Neural cell (in vitro differentiated cells): Measurements from ENCODE around the gene RBM15. TPM values are rescaled to one million over a fixed set of nuclear protein-coding genes. Genes with fewer than 3 reads are reported as not detected.

Source experiments
- H2AFZ ChIP-seq: fragments of 200-600, 300-800 bp; sonication (generic), shearing (Covaris generic); 2 replicates; pipeline ENCODE4 v1.6.0; 2014; ENCODE audit warnings: low read depth, mild to moderate bottlenecking, antibody characterized with exemption, low read length, moderate library complexity
- H3F3A ChIP-seq: fragments of 200-600 bp; shearing (Covaris generic); 2 replicates; pipeline ENCODE4 v1.6.1; 2016; ENCODE audit warnings: mild to moderate bottlenecking, moderate library complexity, mixed read lengths, antibody characterized with exemption, low read length; ENCODE audit not compliant: insufficient read depth, poor library complexity, severe bottlenecking
- H3K27ac ChIP-seq: fragments of 200-600, 300-800 bp; sonication (generic), shearing (Covaris generic); 2 replicates; pipeline ENCODE4 v1.5.1; 2014; ENCODE audit warnings: mild to moderate bottlenecking, low read length, moderate library complexity
- H3K27me3 ChIP-seq: fragments of 300-800, 200-600 bp; sonication (generic), shearing (Covaris generic); 2 replicates; pipeline ENCODE4 v1.6.0; 2014; ENCODE audit warnings: mild to moderate bottlenecking, low read depth, low read length, moderate library complexity; ENCODE audit not compliant: insufficient read depth
- H3K36me3 ChIP-seq: fragments of 300-800, 200-600 bp; sonication (generic), shearing (Covaris generic); 2 replicates; pipeline ENCODE4 v1.5.1; 2014; ENCODE audit warnings: mild to moderate bottlenecking, antibody characterized with exemption, low read length, moderate library complexity; ENCODE audit not compliant: insufficient read depth
- H3K4me2 ChIP-seq: fragments of 300-800, 200-600 bp; sonication (generic), shearing (Covaris generic); 2 replicates; pipeline ENCODE4 v1.6.0; 2014; ENCODE audit warnings: mild to moderate bottlenecking, low read length
- H3K4me3 ChIP-seq: fragments of 300-800, 200-600 bp; sonication (generic), shearing (Covaris generic); 2 replicates; pipeline ENCODE4 v1.5.1; 2014; ENCODE audit warnings: mild to moderate bottlenecking, low read length, moderate library complexity
- H3K79me2 ChIP-seq: fragments of 200-600 bp; shearing (Covaris generic); replicated peaks from 2 replicates; pipeline ENCODE4 v1.6.0; 2014; ENCODE audit warnings: mild to moderate bottlenecking, low read length, moderate library complexity; ENCODE audit not compliant: insufficient read depth
- H3K9ac ChIP-seq: fragments of 300-800, 200-600 bp; sonication (generic), shearing (Covaris generic); 2 replicates; pipeline ENCODE4 v1.6.1; 2016; ENCODE audit warnings: mild to moderate bottlenecking, low read length, mixed read lengths
- H3K9me2 ChIP-seq: fragments of 200-600 bp; shearing (Covaris generic); 2 replicates; pipeline ENCODE4 v1.6.1; 2016; ENCODE audit warnings: mild to moderate bottlenecking, low read length, mixed read lengths; ENCODE audit not compliant: insufficient read depth
- H3K9me3 ChIP-seq: fragments of 200-600, 300-800 bp; sonication (generic), shearing (Covaris generic); 2 replicates; pipeline ENCODE4 v1.6.1; 2016; ENCODE audit warnings: mild to moderate bottlenecking, mixed run types, low read length, moderate library complexity, mixed read lengths
- H4K20me1 ChIP-seq: fragments of 200-600 bp; shearing (Covaris generic); 2 replicates; pipeline ENCODE4 v1.6.1; 2016; ENCODE audit warnings: mild to moderate bottlenecking, mixed run types; ENCODE audit not compliant: insufficient read depth
- CTCF ChIP-seq: fragments of 450-650 bp; IDR thresholded peaks from 2 replicates; pipeline ENCODE4 v1.5.1; 2014; ENCODE audit warnings: antibody characterized with exemption, mild to moderate bottlenecking, moderate library complexity; ENCODE audit not compliant: poor library complexity, severe bottlenecking
- EP300 ChIP-seq: fragments of 450-650 bp; conservative IDR thresholded peaks from 2 replicates; pipeline ENCODE4 v1.6.1; 2014; ENCODE audit warnings: antibody characterized with exemption, mild to moderate bottlenecking, moderate library complexity; ENCODE audit not compliant: poor library complexity, severe bottlenecking
- EZH2 ChIP-seq: fragments of 200-600, 300-800 bp; shearing (Covaris generic), sonication (generic); IDR thresholded peaks from 2 replicates; pipeline ENCODE4 v1.6.1; 2014; ENCODE audit warnings: antibody characterized with exemption, low read length, borderline replicate concordance, mild to moderate bottlenecking; ENCODE audit not compliant: insufficient read depth, poor library complexity, severe bottlenecking
- MXI1 ChIP-seq: fragments of 450-650 bp; conservative IDR thresholded peaks from 2 replicates; pipeline ENCODE4 v1.6.1; 2014; ENCODE audit warnings: antibody characterized with exemption, mild to moderate bottlenecking; ENCODE audit not compliant: poor library complexity, severe bottlenecking
- POLR2AphosphoS5 ChIP-seq: IDR thresholded peaks from 2 replicates; pipeline ENCODE4 v1.6.1; 2012
- RAD21 ChIP-seq: fragments of 450-650 bp; conservative IDR thresholded peaks from 2 replicates; pipeline ENCODE4 v1.6.1; 2014; ENCODE audit warnings: antibody characterized with exemption, mild to moderate bottlenecking, moderate library complexity
- SMC3 ChIP-seq: fragments of 450-650 bp; conservative IDR thresholded peaks from 2 replicates; pipeline ENCODE4 v1.6.1; 2014; ENCODE audit warnings: antibody characterized with exemption, mild to moderate bottlenecking, moderate library complexity; ENCODE audit not compliant: poor library complexity
- TAF1 ChIP-seq: IDR thresholded peaks from 2 replicates; pipeline ENCODE4 v1.6.1; 2012; ENCODE audit warnings: low read depth
- polyA plus RNA-seq: library from polyadenylated mRNA; depleted of rRNA; stranded (reverse); fragments of >200 nt; gene quantifications from 2 replicates; pipeline ENCODE4 v1.2.3, GENCODE V29; 2014
- TF ChIP-seq, protein P1 (sequence below): IDR thresholded peaks from 2 replicates; pipeline ENCODE4 v1.6.1; 2012; ENCODE audit warnings: borderline replicate concordance

Gene RBM15
- polyA plus RNA-seq, 1 donor from 2014 or later, result 8.1 TPM

DNA sequence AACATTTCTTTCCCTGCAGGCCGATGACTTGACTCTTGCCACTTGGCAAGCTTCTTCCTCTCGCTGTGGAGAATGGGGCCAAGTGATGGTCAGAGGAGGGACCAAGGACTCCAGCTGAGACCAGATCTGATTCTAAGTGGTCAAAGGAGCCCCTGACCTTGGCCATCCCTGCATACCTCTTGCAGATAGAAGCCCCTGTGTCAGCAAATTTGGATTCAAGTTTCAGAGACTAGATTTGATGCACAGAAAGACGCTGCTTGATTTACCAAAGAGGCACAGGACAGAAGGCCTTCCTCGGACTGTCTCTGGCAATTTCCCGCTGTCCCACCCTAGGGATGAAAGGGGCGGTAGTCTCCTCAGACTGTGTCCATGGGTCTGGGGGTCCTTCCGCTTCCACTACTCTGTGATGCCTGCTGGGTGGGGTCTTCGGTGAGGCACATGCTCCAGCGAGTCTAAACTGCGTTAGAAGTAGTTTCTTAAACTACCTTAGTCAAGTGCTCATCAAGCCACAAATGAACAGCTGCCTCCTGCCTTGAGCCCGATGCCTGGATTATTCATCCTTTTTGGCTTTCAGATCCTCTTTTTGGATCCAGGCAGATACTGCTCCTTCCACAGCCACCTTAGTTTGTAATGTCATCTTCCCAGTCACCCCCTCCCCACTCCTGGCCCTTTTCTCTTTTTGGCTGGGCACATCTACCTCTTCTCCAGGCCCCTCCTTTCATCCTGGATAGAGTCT is 31.8 kb upstream of the RBM15 start:
- Histone ChIP-seq H3K9me2 (no peaks in the 10 kb centered on the region), H3K4me3 (no peak overlapping the region)

DNA sequence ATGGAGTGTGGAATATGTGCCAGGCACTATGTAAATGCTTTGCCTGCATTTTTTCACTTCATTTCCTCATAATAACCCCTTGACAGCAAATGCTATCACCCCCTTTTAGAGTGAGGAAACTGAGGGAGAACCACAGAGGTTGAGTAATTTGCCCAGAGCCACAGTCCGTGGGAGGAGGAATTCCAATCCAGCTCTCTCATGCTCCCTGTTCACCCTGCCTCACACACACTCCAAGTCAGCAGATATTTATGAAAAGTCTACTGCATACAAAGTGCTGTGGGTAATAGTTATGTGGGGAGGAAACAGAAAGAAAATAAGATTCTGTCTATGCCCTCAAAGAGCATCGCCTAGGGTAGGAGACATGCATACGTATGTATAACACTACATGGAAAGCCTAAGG is 30.9 kb upstream of the RBM15 start:
- Histone ChIP-seq H3K9me2 (no peaks in the 10 kb centered on the region), H4K20me1 (no peaks in the 10 kb centered on the region), H3K9ac (no peak overlapping the region), H3K4me3 (no peak overlapping the region), H3K4me2 (no peak overlapping the region), H3K36me3 (no peaks in the 10 kb centered on the region), H3K27ac (no peak overlapping the region), H3K27me3 (no peaks in the 10 kb centered on the region), H3K79me2 (no peaks in the 10 kb centered on the region), H3K9me3 (no peaks in the 10 kb centered on the region), H3F3A (no peaks in the 10 kb centered on the region), H2AFZ (no peak overlapping the region)
- TF ChIP-seq, protein P1, sequence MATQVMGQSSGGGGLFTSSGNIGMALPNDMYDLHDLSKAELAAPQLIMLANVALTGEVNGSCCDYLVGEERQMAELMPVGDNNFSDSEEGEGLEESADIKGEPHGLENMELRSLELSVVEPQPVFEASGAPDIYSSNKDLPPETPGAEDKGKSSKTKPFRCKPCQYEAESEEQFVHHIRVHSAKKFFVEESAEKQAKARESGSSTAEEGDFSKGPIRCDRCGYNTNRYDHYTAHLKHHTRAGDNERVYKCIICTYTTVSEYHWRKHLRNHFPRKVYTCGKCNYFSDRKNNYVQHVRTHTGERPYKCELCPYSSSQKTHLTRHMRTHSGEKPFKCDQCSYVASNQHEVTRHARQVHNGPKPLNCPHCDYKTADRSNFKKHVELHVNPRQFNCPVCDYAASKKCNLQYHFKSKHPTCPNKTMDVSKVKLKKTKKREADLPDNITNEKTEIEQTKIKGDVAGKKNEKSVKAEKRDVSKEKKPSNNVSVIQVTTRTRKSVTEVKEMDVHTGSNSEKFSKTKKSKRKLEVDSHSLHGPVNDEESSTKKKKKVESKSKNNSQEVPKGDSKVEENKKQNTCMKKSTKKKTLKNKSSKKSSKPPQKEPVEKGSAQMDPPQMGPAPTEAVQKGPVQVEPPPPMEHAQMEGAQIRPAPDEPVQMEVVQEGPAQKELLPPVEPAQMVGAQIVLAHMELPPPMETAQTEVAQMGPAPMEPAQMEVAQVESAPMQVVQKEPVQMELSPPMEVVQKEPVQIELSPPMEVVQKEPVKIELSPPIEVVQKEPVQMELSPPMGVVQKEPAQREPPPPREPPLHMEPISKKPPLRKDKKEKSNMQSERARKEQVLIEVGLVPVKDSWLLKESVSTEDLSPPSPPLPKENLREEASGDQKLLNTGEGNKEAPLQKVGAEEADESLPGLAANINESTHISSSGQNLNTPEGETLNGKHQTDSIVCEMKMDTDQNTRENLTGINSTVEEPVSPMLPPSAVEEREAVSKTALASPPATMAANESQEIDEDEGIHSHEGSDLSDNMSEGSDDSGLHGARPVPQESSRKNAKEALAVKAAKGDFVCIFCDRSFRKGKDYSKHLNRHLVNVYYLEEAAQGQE, result no peak
- TF ChIP-seq CTCF, result no peak
- TF ChIP-seq TAF1, result no peak
- no peak for TF ChIP-seq MXI1
- no peak for TF ChIP-seq EP300
- no peak for TF ChIP-seq RAD21
- TF ChIP-seq POLR2AphosphoS5, result no peak
- TF ChIP-seq SMC3, result no peak

More for the DNA sequence above, 31.8 kb upstream of the RBM15 start:
- no peak overlapping the region for H2AFZ ChIP-seq
- no peaks in the 10 kb centered on the region for H3F3A ChIP-seq
- no peaks in the 10 kb centered on the region for H3K36me3 ChIP-seq
- H3K27me3 ChIP-seq, result no peaks in the 10 kb centered on the region
- H3K9me3 ChIP-seq, result no peaks in the 10 kb centered on the region
- H3K4me2 ChIP-seq, result no peak overlapping the region
- H4K20me1 ChIP-seq, result no peaks in the 10 kb centered on the region
- no peak overlapping the region for H3K27ac ChIP-seq
- TF ChIP-seq TAF1, result no peak
- TF ChIP-seq EP300, result no peak
- TF ChIP-seq EZH2, result no peak
- TF ChIP-seq SMC3, result no peak
- TF ChIP-seq MXI1, result no peak
- no peak for TF ChIP-seq RAD21
- no peak for TF ChIP-seq CTCF
- TF ChIP-seq, protein P1, result no peak
- TF ChIP-seq POLR2AphosphoS5, result no peak
- H3K9ac ChIP-seq, result no peak overlapping the region
- H3K79me2 ChIP-seq, result no peaks in the 10 kb centered on the region
